HG03039 (cell line): ENCODE data around the gene GRIK3.
"Not testable (repeated sequence)": the region's sequence is repeated elsewhere in the genome, so short reads cannot be mapped to it uniquely, and the experiment has no call there.

Experiments used
- ATAC-seq: cut with Tn5 transposase; IDR thresholded peaks from one replicate; pipeline ENCODE4 v1.9.1; 2021; ENCODE audit warnings: mild to moderate bottlenecking, moderate library complexity; ENCODE audit not compliant: unreplicated experiment

The GRIK3 gene

DNA sequence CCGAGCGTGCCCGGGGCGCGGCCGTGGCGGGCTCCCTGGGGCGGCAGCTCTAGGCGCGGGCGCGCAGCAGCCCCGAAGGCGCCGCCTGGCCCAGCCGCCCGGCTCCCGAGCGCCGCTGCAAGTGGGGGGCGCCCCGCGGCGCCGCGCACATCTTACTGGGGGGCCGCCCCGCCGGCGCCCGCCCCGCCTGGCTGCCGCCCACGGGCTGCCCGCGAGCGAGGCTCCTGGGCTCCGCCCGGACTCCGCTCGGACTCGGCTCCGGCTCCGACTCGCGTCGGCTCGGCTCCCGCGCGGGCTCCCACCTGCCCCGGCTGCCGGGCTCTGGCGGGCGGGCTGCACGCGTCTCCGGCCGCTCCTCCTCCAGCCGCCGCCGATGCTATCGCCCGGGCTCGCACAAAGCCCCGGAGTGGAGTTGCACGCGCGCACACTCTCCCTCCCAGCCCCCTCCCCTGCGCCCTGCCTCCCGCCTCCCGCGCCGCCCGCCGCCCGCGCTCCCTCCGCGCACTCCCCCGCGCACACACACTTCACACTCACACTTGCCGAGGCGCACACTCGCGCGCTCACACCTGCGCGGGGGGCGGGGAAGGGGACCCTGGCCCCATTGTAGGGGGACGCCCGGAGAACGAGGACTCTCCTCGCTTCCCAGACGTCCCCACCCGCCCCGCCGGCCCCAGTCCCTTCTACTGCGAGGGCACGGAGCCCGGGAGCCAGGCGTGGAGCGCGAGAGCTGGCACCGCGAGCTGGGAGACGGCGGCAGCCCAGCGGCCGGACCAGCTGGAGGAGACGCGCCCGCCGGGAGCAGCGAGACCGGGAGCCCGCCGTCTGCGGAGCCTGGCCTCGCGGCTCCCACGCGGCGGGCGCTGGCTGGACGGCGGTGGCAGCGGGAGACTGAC is at the start of gene GRIK3:
Gene GRIK3 (minus strand): TSS at position 395 of the 893 bp plus-strand sequence. CDS start 407 bp downstream, outside the sequence.
- no peak for ATAC-seq

DNA sequence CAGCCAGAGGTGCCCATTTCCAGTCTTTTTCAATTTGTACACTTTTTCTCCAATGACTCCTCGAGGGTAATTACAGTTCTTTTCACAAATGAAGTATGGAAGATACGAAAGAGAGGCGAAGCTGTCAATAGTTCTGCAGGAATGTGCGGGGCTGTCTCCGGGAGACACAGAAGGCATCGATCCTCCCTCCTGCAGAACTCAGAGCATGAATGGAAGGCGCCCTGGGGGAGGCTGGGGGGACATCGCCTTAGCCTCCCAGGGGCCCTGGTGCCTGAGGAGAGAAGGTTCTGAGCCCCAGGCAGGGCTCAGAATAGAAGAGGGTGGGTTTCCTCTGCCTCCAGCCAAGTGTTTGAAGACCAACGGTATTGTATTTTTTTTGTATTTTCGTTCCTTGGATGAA is 49.7 kb upstream of the GRIK3 start:
- no peak for ATAC-seq

DNA sequence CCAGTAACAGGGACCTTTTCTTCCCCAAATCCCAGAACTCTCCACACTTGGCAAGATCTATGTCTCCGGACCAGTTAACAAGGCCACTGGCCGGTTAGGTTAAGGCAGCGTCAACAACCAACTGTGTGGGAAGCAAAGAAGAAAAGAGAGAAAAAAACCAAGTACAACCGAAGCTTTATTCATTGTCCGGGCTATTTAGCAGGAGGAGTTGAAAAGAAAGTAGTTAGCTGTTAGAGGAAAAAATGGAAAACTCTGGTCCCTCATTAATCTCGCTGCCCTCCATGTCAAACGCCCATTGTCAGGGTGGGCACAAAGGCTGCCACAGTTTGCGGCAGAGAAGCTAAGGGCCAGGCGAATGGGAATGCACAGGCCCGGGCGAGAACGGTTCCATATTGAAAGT is 49.3 kb upstream of the GRIK3 start:
- ATAC-seq: no peak

DNA sequence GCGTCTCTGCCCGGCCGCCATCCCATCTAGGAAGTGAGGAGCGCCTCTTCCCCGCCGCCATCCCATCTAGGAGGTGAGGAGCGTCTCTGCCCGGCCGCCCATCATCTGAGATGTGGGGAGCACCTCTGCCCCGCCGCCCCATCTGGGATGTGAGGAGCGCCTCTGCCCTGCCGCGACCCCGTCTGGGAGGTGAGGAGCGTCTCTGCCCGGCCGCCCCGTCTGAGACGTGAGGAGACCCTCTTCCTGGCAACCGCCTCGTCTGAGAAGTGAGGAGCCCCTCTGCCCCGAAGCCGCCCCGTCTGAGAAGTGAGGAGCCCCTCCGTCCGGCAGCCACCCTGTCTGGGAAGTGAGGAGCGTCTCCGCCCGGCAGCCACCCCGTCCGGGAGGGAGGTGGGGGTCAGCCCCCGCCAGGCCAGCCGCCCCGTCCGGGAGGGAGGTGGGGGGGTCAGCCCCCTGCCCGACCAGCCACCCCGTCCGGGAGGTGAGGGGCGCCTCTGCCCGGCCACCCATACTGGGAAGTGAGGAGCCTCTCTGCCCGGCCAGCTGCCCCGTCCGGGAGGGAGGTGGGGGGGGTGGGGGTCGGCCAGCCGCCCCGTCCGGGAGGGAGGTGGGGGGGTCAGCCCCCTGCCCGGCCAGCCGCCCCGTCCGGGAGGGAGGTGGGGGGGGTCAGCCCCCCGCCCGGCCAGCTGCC is 46.1 kb upstream of the GRIK3 start:
- not testable (repeated sequence) for ATAC-seq

DNA sequence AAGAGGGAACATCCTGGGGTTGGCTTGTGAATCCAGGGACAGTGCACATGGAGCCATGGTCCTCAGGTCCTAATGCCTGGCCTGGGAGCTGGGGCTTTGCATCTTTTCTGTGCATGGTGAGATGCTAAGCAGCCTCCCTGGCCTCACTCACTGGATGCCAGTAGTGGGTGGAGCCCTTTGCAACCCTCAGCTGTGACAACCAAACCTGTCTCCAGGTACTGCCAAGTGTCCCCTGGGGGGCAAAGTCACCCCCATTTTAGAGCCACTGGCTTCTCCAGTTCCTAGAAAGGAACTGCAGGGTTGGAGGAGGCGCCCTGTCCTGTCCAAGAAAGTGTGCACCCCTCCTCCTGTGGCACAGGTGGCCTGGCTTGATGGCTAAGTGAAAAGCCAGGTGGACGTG is 44.6 kb upstream of the GRIK3 start:
- no peak for ATAC-seq

DNA sequence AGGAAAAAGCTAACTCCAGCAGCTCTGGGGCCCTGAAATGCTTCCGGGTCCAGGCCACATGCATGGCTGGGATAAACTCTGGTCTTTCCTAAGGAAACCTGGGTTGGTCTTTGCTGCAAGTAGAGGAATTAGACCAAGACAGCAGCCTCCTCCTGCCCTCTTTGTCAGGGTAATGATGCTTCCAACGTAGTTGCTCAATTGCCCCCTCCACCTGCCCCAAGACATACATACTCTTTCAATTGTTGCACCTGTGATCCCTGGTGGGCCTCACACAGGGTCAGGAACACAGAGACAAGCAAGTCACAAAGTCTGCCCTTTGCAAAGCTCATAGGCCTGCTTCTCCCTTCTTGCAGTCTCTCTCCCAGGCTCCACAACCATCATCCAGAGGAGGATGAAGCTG is 41.9 kb upstream of the GRIK3 start:
- ATAC-seq: no peak

DNA sequence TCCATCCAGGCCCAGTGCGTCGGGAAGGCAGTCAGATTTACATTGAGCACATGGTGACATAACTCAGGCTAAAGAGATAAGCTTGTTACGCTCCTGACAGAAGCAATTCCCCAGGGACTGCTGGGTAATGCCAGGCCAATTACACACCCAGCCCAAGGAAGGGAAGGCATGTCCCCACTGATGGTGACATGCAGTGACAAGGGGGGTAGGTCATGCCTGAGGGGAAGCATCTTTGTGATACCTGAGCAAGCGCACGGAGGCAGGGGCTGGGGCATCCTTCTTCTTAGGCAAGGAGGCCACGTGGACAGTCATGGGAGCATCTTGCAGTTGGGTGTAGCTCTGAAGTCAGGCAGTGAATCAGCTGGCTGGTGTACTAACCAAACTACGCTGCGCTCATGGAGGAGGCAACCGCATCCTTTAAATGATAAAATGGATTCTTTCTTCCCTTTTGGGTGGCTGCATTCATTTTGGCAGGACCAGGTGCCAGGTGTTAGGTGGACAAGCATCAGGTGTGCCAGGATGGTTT is 39.6 kb upstream of the GRIK3 start:
- no peak for ATAC-seq

DNA sequence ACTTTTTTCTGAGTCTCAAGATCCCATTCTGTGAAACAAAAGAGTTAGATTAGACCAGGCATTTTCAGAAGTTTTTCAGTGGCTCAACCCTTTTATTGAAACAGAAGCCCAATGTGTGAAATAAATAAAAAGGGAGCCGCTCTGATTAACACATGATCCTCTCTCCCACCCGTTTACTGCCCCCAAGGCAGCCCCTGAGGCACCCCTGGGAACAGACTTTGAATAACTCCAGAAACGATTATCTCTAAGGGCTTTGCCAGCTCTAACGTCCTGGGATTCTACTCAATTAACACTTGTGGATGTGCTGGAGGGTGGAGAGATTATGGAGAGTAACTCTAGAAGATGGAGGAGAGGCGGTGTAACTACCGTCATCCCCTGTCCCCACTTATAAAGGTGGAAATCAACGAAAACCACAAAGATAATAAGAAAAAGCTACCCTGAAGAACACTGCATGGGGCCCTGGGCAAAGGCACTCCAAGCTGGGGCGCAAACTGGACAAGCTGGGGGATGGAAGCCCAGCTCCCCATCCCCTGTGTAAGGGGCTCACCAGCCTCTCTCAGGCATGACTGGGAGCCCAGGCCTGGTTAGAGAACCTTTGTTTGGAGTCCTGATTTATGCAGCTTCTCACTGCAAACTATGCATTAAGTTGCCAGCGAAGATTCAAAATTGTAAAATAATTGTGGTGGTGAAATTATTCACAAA is 39.0 kb upstream of the GRIK3 start:
- ATAC-seq: no peak

DNA sequence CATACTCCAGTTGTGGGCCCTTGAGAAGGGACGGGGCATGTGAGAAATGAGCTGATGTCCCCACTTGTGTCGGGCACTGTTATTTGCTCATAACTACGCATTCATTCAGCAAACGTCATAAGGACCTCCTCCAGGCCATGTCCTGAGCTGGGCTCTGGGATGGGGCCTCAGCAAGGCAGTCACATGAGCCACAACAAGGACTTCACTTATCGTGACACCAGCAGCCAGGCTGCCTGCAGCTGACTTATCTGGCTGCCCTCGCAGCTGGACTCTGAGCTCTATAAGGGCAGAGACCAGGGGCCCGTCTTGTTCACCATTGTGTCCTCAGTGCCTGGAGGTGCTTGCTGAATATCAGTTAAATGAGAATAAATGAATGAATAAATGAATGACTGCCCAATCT is 37.5 kb upstream of the GRIK3 start:
- no peak for ATAC-seq

DNA sequence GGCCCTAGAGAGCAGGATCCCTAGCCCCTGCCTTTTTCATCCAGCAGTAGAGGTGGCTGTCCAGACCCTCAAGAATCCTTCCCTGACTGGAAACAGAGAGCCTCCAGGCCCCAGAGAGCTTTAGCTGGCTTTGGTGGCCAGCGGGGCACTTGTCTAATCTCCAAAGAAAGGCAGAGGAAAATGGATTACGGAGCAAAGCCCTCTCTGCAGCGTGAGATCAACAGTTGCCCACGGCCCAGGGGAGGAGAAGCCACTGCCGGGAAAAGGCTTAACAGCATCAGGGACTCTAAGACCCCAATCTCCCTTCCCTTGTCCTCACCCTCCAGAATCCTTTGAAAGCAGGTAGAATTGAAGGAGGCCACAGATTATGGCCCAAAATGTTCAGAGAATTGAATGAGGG is 35.8 kb upstream of the GRIK3 start:
- no peak for ATAC-seq

DNA sequence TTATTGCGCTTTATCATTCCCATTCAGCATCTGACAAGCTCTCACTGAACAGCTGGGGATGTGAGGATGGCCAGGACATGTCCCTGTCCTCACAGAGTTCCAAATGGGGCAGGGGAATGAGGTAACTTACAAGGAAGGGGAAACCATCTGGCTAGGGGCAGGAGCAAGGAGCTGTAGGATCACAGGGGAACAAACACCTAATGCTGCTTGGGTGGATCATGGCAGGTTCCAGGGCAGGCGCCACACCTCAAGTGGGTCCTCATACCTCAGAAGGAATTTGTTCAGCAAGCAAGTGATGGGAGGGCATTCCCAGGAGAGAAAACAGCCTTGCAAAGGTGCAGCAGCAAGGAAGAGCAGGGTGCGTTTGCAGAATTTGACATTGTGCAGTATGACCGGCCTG is 35.1 kb upstream of the GRIK3 start:
- no peak for ATAC-seq

DNA sequence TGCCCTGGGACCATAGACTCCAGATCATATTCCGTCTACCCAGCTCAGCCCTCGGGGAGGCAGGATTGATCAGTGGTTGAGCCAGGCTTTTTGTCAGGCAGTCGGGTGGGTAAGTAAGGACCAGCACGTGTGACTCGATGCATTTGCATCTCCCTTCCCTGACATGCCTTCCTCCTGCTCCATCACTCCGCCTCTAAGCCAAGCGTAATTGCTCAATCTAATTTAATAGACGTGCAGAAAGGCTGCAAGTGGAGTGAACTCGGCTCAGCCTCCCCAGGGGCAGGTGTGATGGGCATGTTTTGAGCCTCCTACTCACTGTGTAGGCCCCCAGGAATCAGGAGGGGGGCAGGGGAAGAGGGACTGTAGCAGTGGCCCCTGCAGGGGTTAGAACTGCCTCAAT is 34.6 kb upstream of the GRIK3 start:
- ATAC-seq: no peak

DNA sequence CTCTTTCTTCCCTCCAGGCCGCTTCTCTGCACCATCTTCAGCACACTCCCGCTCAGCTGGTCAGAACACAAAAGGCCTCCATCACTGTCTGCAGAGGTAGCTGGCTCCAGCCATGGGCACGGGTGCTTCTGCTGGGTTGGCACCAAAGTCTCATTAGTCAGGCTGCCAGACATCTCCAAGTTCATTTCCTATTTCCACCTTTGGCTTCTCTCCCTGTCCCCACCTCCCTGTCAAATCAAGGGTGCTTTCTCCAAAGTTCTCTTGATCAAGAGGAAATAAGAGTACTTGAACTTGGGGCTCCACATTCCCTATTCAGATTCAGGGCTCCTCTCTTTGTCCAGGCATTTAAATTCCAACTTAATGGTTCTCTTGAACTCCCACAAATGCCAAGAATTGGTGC is 33.9 kb upstream of the GRIK3 start:
- ATAC-seq: no peak

DNA sequence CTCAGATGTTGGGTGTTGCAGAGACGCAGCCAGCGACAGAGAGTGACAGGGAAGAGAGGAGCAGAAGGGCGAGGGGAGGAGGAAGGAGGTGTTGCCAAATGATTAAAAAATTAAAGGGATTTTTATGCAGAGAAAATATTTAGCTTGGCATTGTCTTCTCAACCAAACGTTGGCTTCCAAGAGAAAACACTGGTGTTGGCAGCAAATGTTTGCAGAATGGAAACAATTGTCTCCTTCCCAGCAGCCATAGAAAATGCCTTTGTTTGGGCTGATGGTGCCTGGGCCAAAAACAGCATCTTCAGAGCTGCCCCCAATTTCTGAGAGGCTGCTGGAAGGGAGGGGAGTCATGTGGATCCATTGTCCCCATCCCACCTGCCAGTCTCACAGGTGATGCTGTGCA is 29.7 kb upstream of the GRIK3 start:
- ATAC-seq: no peak

DNA sequence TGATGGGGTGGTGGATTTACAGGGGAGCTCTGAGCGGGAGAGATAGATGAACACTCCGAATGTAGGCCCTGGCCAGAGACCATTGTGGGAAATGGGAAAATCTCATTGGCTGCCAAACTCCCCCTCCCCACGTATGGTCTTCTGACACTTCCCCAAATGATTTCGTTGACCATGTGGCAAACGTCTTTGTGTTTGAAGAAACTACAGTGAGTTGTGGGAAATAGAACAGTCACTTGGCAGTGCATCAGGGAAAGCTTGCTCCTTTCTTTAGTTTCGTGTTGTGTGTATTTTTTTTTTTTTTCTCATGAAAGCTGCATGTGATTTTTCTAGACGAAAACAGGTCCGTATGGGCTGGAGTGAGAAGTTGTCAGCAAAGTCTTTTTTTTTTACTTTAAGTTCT is 25.0 kb upstream of the GRIK3 start:
- ATAC-seq: no peak

DNA sequence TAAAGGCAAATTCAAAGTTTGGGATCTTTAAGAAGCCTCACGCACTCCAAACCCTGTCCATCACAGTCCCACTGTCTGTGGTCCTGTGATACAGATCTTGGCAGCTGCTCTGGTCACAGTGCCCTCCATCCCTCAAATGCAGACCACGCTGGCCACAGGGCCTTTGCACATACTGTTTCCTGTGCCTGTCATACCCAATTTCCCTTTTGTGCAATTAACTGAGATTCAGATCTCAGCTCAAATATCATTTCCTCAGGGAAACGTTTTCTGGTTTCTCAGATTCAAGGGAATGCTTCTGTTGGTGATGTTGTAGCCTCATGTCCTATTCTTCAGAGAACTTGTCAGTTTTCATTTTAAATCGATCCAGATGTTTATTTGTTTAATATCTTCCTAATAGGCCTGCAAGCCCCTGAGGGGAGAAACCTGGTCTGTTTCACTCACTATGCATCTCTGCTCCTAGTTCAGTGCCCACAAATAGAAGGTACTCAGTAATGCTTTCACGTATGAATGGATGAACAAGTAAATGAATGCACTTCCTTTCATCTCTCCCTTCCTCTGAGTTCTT is 24.2 kb upstream of the GRIK3 start:
- ATAC-seq: no peak

DNA sequence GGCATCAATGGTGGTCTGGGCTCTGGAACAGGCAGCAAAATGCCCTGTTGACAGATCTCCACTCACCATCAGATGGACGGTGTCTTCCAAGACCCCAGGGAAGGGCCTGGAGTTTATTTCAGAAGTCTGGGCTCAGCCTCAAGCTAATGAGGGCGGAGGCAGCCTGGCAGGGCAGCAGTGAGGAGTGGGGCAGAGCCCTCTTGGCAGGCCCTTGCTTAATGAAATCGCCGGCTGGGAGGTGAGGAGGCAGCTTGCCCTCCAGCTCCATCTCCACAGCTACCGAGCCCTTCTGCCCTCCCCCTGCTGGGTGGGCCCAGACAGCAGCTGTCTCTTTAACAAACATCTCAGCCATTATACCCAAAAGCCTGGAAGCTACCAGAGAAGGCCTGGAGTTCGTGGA is 22.0 kb upstream of the GRIK3 start:
- no peak for ATAC-seq

DNA sequence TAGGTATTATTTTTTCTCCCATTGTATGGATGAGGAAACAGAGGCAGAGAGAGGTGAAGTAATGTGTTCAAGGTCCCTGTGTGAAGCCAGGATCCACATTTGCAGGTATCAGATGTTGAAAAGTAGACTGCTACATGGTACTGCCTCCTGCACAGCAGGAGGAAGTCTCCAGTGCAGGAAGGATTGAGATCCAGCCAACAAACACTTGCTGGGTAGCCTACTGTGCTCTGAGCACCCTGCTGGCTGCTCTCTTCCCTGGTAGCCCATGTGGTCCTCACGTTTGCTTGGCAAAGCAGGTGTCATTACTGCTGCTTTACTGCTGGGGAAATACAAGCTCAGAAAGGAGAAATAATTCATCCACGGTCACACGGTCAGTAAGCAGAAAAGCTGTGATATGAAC is 21.3 kb upstream of the GRIK3 start:
- ATAC-seq: no peak

DNA sequence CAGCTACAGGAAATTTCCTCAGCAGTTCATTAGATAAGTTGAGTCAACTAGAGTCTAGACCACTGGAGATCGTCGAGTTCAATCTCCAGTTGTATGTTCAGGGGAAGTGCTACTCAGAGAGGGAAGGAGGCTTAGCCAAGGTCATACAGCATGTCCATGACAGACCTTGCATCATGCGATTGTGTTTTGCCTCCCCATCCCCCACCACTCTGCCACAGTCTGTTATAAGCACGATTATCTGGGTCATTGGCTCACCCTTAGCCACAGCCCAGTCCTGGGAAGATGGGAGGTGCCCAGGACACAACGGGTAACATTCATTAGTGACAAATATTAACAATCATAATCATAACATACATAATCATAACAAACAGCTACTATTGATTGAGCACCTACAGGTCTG is 18.9 kb upstream of the GRIK3 start:
- ATAC-seq: no peak

DNA sequence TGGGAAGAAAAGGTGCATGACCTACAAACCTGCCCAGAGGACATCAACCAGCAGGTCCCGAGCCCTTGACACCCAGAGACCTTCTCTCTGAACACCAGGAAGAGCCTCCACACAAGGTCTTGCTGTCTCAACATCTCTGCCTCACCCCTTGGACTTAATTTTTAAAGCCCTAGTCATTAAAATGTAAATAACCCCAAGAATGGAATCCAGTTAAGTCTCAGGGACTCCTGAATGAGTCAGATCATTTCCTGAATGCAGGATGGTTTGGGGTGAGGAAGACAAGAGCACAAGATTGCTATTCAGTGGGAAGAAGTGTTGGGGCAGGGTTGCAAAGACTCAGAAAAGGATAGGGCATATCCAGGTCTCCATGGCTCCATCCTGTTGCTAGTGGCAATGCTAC is 17.8 kb upstream of the GRIK3 start:
- no peak for ATAC-seq

DNA sequence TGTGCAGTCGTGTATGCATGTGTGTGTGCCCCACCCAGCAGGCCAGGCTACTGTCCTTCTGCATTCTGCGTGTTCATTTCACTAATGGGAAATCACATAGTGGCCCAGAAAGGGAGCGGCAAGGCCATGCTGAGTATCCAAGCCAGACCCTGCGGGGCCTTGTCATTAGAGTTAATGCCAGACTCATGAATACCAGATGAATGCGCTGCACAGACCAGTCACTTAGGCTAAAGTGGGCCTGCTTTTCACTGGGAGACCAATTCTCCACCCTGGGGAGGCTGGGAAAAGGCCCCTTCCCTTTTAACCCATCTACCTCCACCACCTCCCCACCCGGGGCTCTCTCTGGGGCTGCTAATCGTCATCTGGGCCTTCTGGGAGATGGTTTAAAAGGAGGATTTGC is 17.0 kb upstream of the GRIK3 start:
- ATAC-seq: no peak
